IgD-negative memory B cell (primary cell): Measurements from ENCODE around the gene NPHP3. TPM values are rescaled to one million over a fixed set of nuclear protein-coding genes. Genes with fewer than 3 reads are reported as not detected.

Source experiments
- H3K27ac Mint-ChIP-seq, 3 donors: one replicate each; pipeline ENCODE4 v1.8.0; 2020 to 2022; ENCODE audit warnings: mild to moderate bottlenecking in 3 of 3, mixed read lengths in 3 of 3, moderate library complexity in 1 of 3
- H3K27me3 Mint-ChIP-seq: one replicate; pipeline ENCODE4 v1.8.0; 2021; ENCODE audit warnings: mixed read lengths
- H3K36me3 Mint-ChIP-seq: one replicate; pipeline ENCODE4 v1.8.0; 2020; ENCODE audit warnings: mild to moderate bottlenecking, mixed read lengths
- H3K4me1 Mint-ChIP-seq, 3 donors: one replicate each; pipeline ENCODE4 v1.8.0; 2020 to 2022; ENCODE audit warnings: mixed read lengths in 3 of 3, mild to moderate bottlenecking in 1 of 3
- H3K4me3 Mint-ChIP-seq, 4 donors: one replicate each; pipeline ENCODE4 v1.8.0; 2020 to 2022; ENCODE audit warnings: mild to moderate bottlenecking in 4 of 4, mixed read lengths in 4 of 4, moderate library complexity in 3 of 4
- H3K9me3 Mint-ChIP-seq, 3 donors: one replicate each; pipeline ENCODE4 v1.8.0; 2020 to 2021; ENCODE audit warnings: mixed read lengths in 3 of 3, mild to moderate bottlenecking in 1 of 3
- polyA plus RNA-seq: library from polyadenylated mRNA; unstranded; fragments of 300-500 nt; fragmentation: Illumina TruSeq; gene quantifications from one replicate; pipeline ENCODE4 v1.2.3, GENCODE V29; 2021

NPHP3 gene
- polyA plus RNA-seq, 1 donor from 2014 or later = 5.4 TPM

- H3K9me3 Mint-ChIP-seq = no peaks in the 10 kb centered on the region
- H3K4me1 Mint-ChIP-seq = peaks cover 11 to 23% (median 16%) of the 10 kb centered on the region in 3 donors
- H3K36me3 Mint-ChIP-seq = peaks cover 3% of the 10 kb centered on the region
- H3K27ac Mint-ChIP-seq = peak overlapping the region in 1 of 3 donors; percentile 40
- H3K27me3 Mint-ChIP-seq = no peaks in the 10 kb centered on the region
- H3K4me3 Mint-ChIP-seq = peak overlapping the region; percentile 12 to 92 (median 44)
Measured at GRCh38 chr3:132720228-132720627, 2.0 kb downstream of the NPHP3 start.

- H3K27me3 Mint-ChIP-seq = no peaks in the 10 kb centered on the region
- H3K4me3 Mint-ChIP-seq = no peak overlapping the region
- no peaks in the 10 kb centered on the region for H3K9me3 Mint-ChIP-seq
- peaks cover 11 to 18% (median 15%) of the 10 kb centered on the region in 3 donors for H3K4me1 Mint-ChIP-seq
- H3K36me3 Mint-ChIP-seq = peaks cover 3% of the 10 kb centered on the region
- no peak overlapping the region for H3K27ac Mint-ChIP-seq
Measured at GRCh38 chr3:132716372-132716771, 5.8 kb downstream of the NPHP3 start.

- H3K27me3 Mint-ChIP-seq = no peaks in the 10 kb centered on the region
- peaks cover 6 to 9% (median 6%) of the 10 kb centered on the region in 3 donors for H3K4me1 Mint-ChIP-seq
- H3K4me3 Mint-ChIP-seq = no peak overlapping the region
- no peak overlapping the region for H3K27ac Mint-ChIP-seq
- peaks cover 3% of the 10 kb centered on the region for H3K36me3 Mint-ChIP-seq
- no peaks in the 10 kb centered on the region for H3K9me3 Mint-ChIP-seq
Measured at GRCh38 chr3:132713977-132714727, 8.1 kb downstream of the NPHP3 start.

GRCh38 chr3:132710311-132710710, 11.9 kb downstream of the NPHP3 start:
- H3K27me3 Mint-ChIP-seq = no peaks in the 10 kb centered on the region
- H3K36me3 Mint-ChIP-seq = peaks cover 2% of the 10 kb centered on the region
- no peaks in the 10 kb centered on the region for H3K9me3 Mint-ChIP-seq
- H3K4me3 Mint-ChIP-seq = no peak overlapping the region
- no peak overlapping the region for H3K27ac Mint-ChIP-seq
- H3K4me1 Mint-ChIP-seq = peaks cover 0 to 4% (median 1%) of the 10 kb centered on the region in 3 donors

GRCh38 chr3:132709761-132710160, 12.4 kb downstream of the NPHP3 start:
- no peaks in the 10 kb centered on the region for H3K9me3 Mint-ChIP-seq
- no peak overlapping the region for H3K4me3 Mint-ChIP-seq
- H3K27ac Mint-ChIP-seq = no peak overlapping the region
- no peaks in the 10 kb centered on the region for H3K27me3 Mint-ChIP-seq
- H3K4me1 Mint-ChIP-seq = peaks cover 0 to 4% (median 1%) of the 10 kb centered on the region in 3 donors
- peaks cover 2% of the 10 kb centered on the region for H3K36me3 Mint-ChIP-seq

- no peaks in the 10 kb centered on the region for H3K9me3 Mint-ChIP-seq
- no peaks in the 10 kb centered on the region for H3K4me1 Mint-ChIP-seq
- H3K27me3 Mint-ChIP-seq = no peaks in the 10 kb centered on the region
- no peak overlapping the region for H3K4me3 Mint-ChIP-seq
- H3K27ac Mint-ChIP-seq = no peak overlapping the region
- peaks cover 13% of the 10 kb centered on the region for H3K36me3 Mint-ChIP-seq
Measured at GRCh38 chr3:132703733-132704132, 18.5 kb downstream of the NPHP3 start.

GRCh38 chr3:132695422-132695821, 26.8 kb downstream of the NPHP3 start:
- Mint-ChIP-seq H3K27me3 (no peaks in the 10 kb centered on the region), H3K36me3 (peaks cover 6% of the 10 kb centered on the region), H3K4me1 (peaks cover 0 to 1% (median 0%) of the 10 kb centered on the region in 3 donors), H3K27ac (peak overlapping the region in 1 of 3 donors; percentile 84), H3K4me3 (no peak overlapping the region), H3K9me3 (no peaks in the 10 kb centered on the region)

GRCh38 chr3:132694991-132695390, 27.2 kb downstream of the NPHP3 start:
- H3K4me1 Mint-ChIP-seq = peaks cover 0 to 1% (median 0%) of the 10 kb centered on the region in 3 donors
- peaks cover 6% of the 10 kb centered on the region for H3K36me3 Mint-ChIP-seq
- H3K27me3 Mint-ChIP-seq = no peaks in the 10 kb centered on the region
- no peak overlapping the region for H3K4me3 Mint-ChIP-seq
- H3K27ac Mint-ChIP-seq = peak overlapping the region in 1 of 3 donors; percentile 89
- H3K9me3 Mint-ChIP-seq = no peaks in the 10 kb centered on the region

- no peaks in the 10 kb centered on the region for H3K9me3 Mint-ChIP-seq
- no peaks in the 10 kb centered on the region for H3K27me3 Mint-ChIP-seq
- no peak overlapping the region for H3K27ac Mint-ChIP-seq
- H3K4me1 Mint-ChIP-seq = no peaks in the 10 kb centered on the region
- H3K36me3 Mint-ChIP-seq = peaks cover 3% of the 10 kb centered on the region
- no peak overlapping the region for H3K4me3 Mint-ChIP-seq
Measured at GRCh38 chr3:132690040-132690439, 32.2 kb downstream of the NPHP3 start.

GRCh38 chr3:132682201-132682600, 40.0 kb downstream of the NPHP3 start:
- no peaks in the 10 kb centered on the region for H3K4me1 Mint-ChIP-seq
- peak overlapping the region in 1 of 3 donors; percentile 85 for H3K27ac Mint-ChIP-seq
- H3K9me3 Mint-ChIP-seq = no peaks in the 10 kb centered on the region
- H3K36me3 Mint-ChIP-seq = peaks cover 5% of the 10 kb centered on the region
- no peak overlapping the region for H3K4me3 Mint-ChIP-seq
- no peaks in the 10 kb centered on the region for H3K27me3 Mint-ChIP-seq

GRCh38 chr3:132681421-132681820, 40.8 kb downstream of the NPHP3 start:
- Mint-ChIP-seq H3K36me3 (peaks cover 5% of the 10 kb centered on the region), H3K4me1 (no peaks in the 10 kb centered on the region), H3K4me3 (no peak overlapping the region), H3K27me3 (no peaks in the 10 kb centered on the region), H3K9me3 (no peaks in the 10 kb centered on the region), H3K27ac (peak overlapping the region in 1 of 3 donors; percentile 39)

GRCh38 chr3:132679911-132680310, 42.3 kb downstream of the NPHP3 start:
- Mint-ChIP-seq H3K9me3 (no peaks in the 10 kb centered on the region), H3K36me3 (peaks cover 5% of the 10 kb centered on the region), H3K27me3 (no peaks in the 10 kb centered on the region), H3K4me1 (no peaks in the 10 kb centered on the region), H3K4me3 (no peak overlapping the region), H3K27ac (no peak overlapping the region)

GRCh38 chr3:132675408-132675807, 46.8 kb downstream of the NPHP3 start:
- H3K27me3 Mint-ChIP-seq = no peaks in the 10 kb centered on the region
- H3K36me3 Mint-ChIP-seq = peaks cover 5% of the 10 kb centered on the region
- no peaks in the 10 kb centered on the region for H3K4me1 Mint-ChIP-seq
- H3K9me3 Mint-ChIP-seq = no peaks in the 10 kb centered on the region
- peak overlapping the region in 1 of 3 donors; percentile 11 for H3K27ac Mint-ChIP-seq
- H3K4me3 Mint-ChIP-seq = no peak overlapping the region

GRCh38 chr3:132669256-132669777, 52.9 kb downstream of the NPHP3 start:
- Mint-ChIP-seq H3K4me3 (no peak overlapping the region), H3K36me3 (no peaks in the 10 kb centered on the region), H3K9me3 (no peaks in the 10 kb centered on the region), H3K4me1 (peaks cover 1 to 12% (median 7%) of the 10 kb centered on the region in 3 donors), H3K27me3 (no peaks in the 10 kb centered on the region), H3K27ac (no peak overlapping the region)

GRCh38 chr3:132665230-132665745, 56.9 kb downstream of the NPHP3 start:
- H3K36me3 Mint-ChIP-seq = no peaks in the 10 kb centered on the region
- H3K27me3 Mint-ChIP-seq = no peaks in the 10 kb centered on the region
- peak overlapping the region in 1 of 3 donors; percentile 64 for H3K27ac Mint-ChIP-seq
- H3K4me1 Mint-ChIP-seq = peaks cover 21 to 30% (median 29%) of the 10 kb centered on the region in 3 donors
- no peak overlapping the region for H3K4me3 Mint-ChIP-seq
- no peaks in the 10 kb centered on the region for H3K9me3 Mint-ChIP-seq
